Stimulated activated CD8-positive, alpha-beta memory T cell treated with anti-CD3 and anti-CD28 coated beads, Interleukin-4, amount 100 ng/mL, for 48 hours (primary cell): ENCODE data around the gene MOB3B.
"Not testable (repeated sequence)": the region's sequence is repeated elsewhere in the genome, so short reads cannot be mapped to it uniquely, and the experiment has no call there.

Experiments used
- DNase-seq: peaks from one replicate; pipeline ENCODE4 v3.0.0-alpha.2; 2020

MOB3B gene

GRCh38 chr9:27441741-27442070 lies 87.9 kb downstream of the MOB3B start:
- DNase-seq, result no peak

- DNase-seq, result no peak
Measured at GRCh38 chr9:27440888-27441740, 88.5 kb downstream of the MOB3B start.

DNA sequence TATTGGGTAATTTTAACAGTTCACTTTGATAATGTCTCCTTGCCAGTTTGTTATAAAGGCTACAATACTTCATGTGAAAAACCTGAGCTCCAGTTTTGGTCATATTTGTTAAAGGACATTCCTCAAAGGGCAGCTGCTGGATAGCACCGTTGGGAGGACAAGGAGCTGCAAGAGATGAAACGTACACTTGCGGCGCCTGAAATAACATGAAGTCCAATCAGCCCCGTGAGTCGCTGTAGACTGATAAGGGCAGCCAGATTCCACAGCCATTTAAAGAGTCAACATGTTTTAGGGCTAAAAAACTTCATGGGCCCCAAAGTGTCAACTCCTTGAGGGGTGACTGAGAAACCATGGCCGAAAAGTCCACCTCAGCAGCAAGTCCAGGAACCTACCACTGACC lies 91.1 kb downstream of the MOB3B start:
- no peak for DNase-seq

DNA sequence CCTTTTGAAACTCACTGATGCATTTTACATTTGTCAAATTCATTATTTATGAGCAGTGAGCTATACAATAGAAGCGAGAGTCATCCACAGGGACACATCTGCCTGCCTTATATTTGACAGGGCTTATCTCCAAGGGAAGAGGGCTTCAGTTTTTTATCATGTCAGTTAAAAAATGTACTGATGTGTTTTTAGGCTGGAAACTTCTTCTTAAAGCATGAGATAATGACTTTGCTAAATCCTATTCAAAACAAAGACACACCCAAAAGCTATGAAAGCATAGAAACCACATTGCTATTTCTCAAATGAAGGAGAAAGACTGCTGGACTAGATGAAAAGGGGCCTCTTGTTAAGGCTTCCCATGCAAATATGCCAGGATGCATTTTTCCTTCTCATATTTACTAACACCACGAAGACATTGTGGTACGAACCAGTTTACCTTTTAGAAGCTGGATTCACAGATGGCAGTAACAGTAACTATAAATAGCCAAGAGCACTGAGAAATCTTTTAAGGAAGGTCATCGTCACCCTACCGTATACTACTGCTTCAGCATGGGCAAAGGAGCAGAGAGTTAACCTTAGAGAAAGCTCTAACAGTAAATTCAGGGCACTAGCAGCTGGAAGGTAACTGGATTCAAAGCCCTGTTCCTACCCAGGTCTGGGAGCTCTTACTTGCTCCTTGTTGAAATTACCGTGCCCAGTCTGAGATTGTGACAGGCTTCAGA lies 91.8 kb downstream of the MOB3B start:
- DNase-seq, result no peak

GRCh38 chr9:27436234-27436633 lies 93.4 kb downstream of the MOB3B start:
- DNase-seq, result no peak

- DNase-seq, result no peak
Measured at GRCh38 chr9:27433631-27434325, 95.8 kb downstream of the MOB3B start.

- DNase-seq, result no peak
Measured at GRCh38 chr9:27432308-27432707, 97.3 kb downstream of the MOB3B start.

GRCh38 chr9:27431543-27432147 lies 98.0 kb downstream of the MOB3B start:
- no peak for DNase-seq

GRCh38 chr9:27430750-27431535 lies 98.7 kb downstream of the MOB3B start:
- no peak for DNase-seq

GRCh38 chr9:27429917-27430316 lies 99.7 kb downstream of the MOB3B start:
- DNase-seq, result no peak

GRCh38 chr9:27429436-27429835 lies 100.2 kb downstream of the MOB3B start:
- DNase-seq, result no peak

DNA sequence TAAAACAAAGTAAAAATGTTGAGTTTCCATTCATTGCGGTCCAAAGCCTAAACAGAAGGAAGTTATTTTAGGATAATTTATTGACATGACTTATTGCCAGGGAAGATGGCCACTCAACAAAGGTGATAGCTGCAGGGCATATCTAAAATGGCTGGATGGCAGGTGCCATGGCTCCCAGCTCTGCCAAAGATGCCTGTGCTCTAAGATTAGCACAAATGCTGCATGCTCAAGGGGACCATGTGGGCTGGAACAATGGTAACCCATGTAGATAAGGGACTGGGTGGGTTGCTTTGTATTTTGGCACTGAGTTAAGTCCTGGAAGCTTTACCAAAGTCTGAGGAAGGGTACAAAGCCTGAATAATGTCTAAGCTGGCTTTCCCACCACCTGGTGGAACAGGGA lies 101.1 kb downstream of the MOB3B start:
- no peak for DNase-seq

- DNase-seq, result no peak
Measured at GRCh38 chr9:27427272-27427643, 102.4 kb downstream of the MOB3B start.

GRCh38 chr9:27426511-27427271 lies 102.9 kb downstream of the MOB3B start:
- no peak for DNase-seq

DNA sequence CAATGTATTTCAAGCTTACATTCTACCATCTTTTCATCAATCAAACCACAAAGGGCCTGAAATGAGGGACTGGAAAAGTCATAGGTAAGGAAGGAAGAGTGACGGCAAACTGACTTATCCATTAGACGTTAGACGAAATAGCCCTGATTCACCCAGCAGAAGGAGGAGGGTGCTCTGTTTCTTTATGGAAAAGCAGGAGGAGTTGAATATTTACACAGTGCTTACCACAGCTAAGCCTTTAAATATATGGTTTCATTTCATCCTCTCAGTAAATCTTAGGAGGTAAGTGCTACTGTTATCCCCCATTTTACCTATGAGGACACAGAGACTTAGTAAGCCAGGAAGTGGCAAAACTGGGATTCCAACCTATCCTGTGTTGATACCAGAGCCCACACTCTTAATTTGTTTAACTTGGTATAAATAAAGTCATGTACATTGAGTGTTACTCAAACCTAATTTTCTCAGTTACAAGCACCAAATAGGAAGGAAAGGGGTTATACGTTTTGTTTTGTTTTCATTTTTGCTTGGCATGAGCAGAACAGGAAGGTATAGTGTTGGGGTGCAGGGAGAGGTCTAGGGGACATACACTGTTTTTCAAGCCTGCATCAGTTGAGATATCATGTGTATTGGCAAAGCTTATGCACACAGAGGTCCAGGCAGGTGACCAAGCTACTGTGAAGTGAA lies 103.6 kb downstream of the MOB3B start:
- DNase-seq, result no peak

GRCh38 chr9:27423915-27424710 lies 105.5 kb downstream of the MOB3B start:
- DNase-seq, result no peak

DNA sequence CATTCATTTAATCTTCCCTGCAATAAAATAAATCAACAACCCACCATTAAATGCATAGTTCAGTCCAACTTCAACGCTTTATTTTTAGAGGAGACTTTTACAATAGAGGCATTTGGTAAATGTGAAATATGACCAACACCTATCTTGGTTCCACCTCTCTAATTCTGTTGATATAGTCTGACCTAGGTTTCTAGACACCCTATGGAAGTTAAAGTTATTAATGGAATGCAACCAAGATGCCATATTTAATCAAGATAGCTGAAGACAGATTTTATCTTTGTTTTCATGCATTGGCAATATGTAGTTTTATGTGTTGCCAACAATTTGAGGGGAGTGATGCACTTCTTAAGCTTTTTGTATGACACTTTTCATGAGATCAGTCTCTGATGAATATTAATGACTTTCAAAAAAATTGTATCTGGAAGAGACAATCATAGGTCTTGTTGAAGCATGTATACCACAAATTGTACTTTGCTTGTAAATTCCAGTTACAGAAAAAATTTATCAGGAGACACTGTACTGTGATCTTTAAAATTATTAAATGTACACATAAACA lies 107.3 kb downstream of the MOB3B start:
- DNase-seq, result no peak

GRCh38 chr9:27421577-27421976 lies 108.0 kb downstream of the MOB3B start:
- DNase-seq, result no peak

GRCh38 chr9:27419558-27419957 lies 110.1 kb downstream of the MOB3B start:
- DNase-seq, result not testable (repeated sequence)

DNA sequence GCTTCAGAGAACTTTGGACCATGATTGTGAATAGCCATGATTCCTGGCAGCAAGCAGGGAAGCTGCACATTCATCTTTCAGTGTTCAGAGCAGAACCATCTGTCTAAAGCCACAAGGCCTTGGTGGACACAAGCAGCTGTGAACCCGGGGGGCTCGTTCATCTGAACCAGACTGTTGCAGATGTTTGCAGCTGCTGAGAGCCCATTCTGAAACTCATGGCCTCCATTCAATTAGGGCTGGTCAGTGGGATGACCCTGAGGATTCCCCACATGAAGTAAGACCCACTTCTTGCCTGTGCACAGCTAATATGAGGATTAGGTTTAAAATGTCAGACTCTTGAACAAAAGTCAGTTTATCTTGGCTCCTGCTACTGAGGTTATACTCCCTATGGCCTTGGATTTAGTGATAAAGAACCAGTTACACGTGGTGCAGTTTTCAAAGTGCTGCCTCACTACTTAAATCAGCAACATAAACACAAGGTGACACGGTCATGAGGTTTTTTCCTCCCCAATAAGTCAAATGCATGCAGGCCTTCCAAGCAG lies 115.3 kb downstream of the MOB3B start:
- DNase-seq, result no peak
